Thymus (tissue), 11 donors: ENCODE results near the gene CYB5A. TPM values are rescaled to one million over a fixed set of nuclear protein-coding genes. Genes with fewer than 3 reads are reported as not detected.

Experiments
- DNase-seq, 9 donors: peaks; one replicate each; pipeline ENCODE4 v3.0.0-alpha.2; 2013; ENCODE audit warnings: low spot score in 9 of 9, low read depth in 6 of 9, missing footprints in 1 of 9
- H3K27ac ChIP-seq, 2 donors: one replicate each; pipeline ENCODE4 v1.5.1; 2013; ENCODE audit warnings: control low read depth in 1 of 2, low read depth in 1 of 2, low read length in 1 of 2, mild to moderate bottlenecking in 1 of 2, moderate library complexity in 1 of 2
- H3K27me3 ChIP-seq, 2 donors: one replicate each; pipeline ENCODE4 v1.5.1; 2013; ENCODE audit warnings: low read length in 1 of 2; ENCODE audit not compliant: control insufficient read depth in 2 of 2, insufficient read depth in 1 of 2
- H3K36me3 ChIP-seq, 2 donors: one replicate each; pipeline ENCODE4 v1.5.1; 2013; ENCODE audit warnings: low read length in 1 of 2, mild to moderate bottlenecking in 1 of 2, moderate library complexity in 1 of 2; ENCODE audit not compliant: control insufficient read depth in 2 of 2, insufficient read depth in 2 of 2
- H3K4me1 ChIP-seq, 2 donors: one replicate each; pipeline ENCODE4 v1.5.1; 2013; ENCODE audit warnings: low read length in 2 of 2; ENCODE audit not compliant: control insufficient read depth in 2 of 2, insufficient read depth in 2 of 2
- H3K4me3 ChIP-seq, 2 donors: one replicate each; pipeline ENCODE4 v1.5.1; 2013; ENCODE audit warnings: low read length in 2 of 2, control low read depth in 1 of 2, mild to moderate bottlenecking in 1 of 2
- H3K9me3 ChIP-seq, 2 donors: one replicate each; pipeline ENCODE4 v1.5.1; 2013; ENCODE audit warnings: low read length in 1 of 2, mild to moderate bottlenecking in 1 of 2; ENCODE audit not compliant: control insufficient read depth in 2 of 2, insufficient read depth in 1 of 2
- WGBS: extraction: QIAGEN DNeasy Blood & Tissue Kit; methylation state at CpG from one replicate; pipeline ENCODE4 v1.1.7; 2013; 5-methylcytosine and 5-hydroxymethylcytosine counted together
- polyA plus RNA-seq: library from polyadenylated mRNA; stranded (reverse); fragments of 200-250 nt; gene quantifications from one replicate; pipeline ENCODE4 v1.2.3, GENCODE V29; 2013
- total RNA-seq: library from RNA; stranded (reverse); fragments of 120-200 nt; gene quantifications from one replicate; pipeline ENCODE4 v1.2.4, GENCODE V29; 2013
- donor health status: healthy.

CYB5A gene
- total and polyA plus RNA-seq, 2 donors: 52.9 to 86.2 TPM

GRCh38 chr18:74264303-74265020 lies 27.3 kb downstream of the CYB5A start:
- no peaks in the 10 kb centered on the region for H3K4me1 ChIP-seq
- H3K27ac ChIP-seq: no peak overlapping the region
- peaks cover 11 to 14% of the 10 kb centered on the region in 2 donors for H3K36me3 ChIP-seq
- 77% methylated on average over 10 of the region's 10 CpGs for WGBS
- H3K4me3 ChIP-seq: no peak overlapping the region
- no peaks in the 10 kb centered on the region for H3K9me3 ChIP-seq
- no peaks in the 10 kb centered on the region for H3K27me3 ChIP-seq
- DNase-seq: no peak

GRCh38 chr18:74261053-74261713 lies 30.6 kb downstream of the CYB5A start:
- 93% methylated on average over 6 of the region's 6 CpGs for WGBS
- Histone ChIP-seq H3K4me1 (peaks cover 0 to 9% of the 10 kb centered on the region in 2 donors), H3K36me3 (peaks cover 11 to 14% of the 10 kb centered on the region in 2 donors), H3K27me3 (no peaks in the 10 kb centered on the region), H3K27ac (no peak overlapping the region), H3K9me3 (no peaks in the 10 kb centered on the region), H3K4me3 (no peak overlapping the region)
- DNase-seq: no peak

GRCh38 chr18:74259347-74259746 lies 32.4 kb downstream of the CYB5A start:
- Histone ChIP-seq H3K4me3 (no peak overlapping the region), H3K36me3 (peaks cover 11 to 14% of the 10 kb centered on the region in 2 donors), H3K4me1 (peaks cover 0 to 9% of the 10 kb centered on the region in 2 donors), H3K27me3 (no peaks in the 10 kb centered on the region), H3K9me3 (no peaks in the 10 kb centered on the region), H3K27ac (no peak overlapping the region)
- 97% methylated on average over 4 of the region's 4 CpGs for WGBS
- no peak for DNase-seq

GRCh38 chr18:74257083-74257482 lies 34.7 kb downstream of the CYB5A start:
- Histone ChIP-seq H3K27me3 (no peaks in the 10 kb centered on the region), H3K36me3 (peaks cover 11 to 13% of the 10 kb centered on the region in 2 donors)

GRCh38 chr18:74256190-74256589 lies 35.6 kb downstream of the CYB5A start:
- no peak for DNase-seq
- H3K36me3 ChIP-seq: peaks cover 2 to 4% of the 10 kb centered on the region in 2 donors
- WGBS: 97% methylated on average over 5 of the region's 5 CpGs
- H3K4me1 ChIP-seq: peaks cover 0 to 9% of the 10 kb centered on the region in 2 donors
- H3K9me3 ChIP-seq: no peaks in the 10 kb centered on the region
- no peak overlapping the region for H3K4me3 ChIP-seq
- no peaks in the 10 kb centered on the region for H3K27me3 ChIP-seq
- H3K27ac ChIP-seq: no peak overlapping the region

More at GRCh38 chr18:74257083-74257482, 34.7 kb downstream of the CYB5A start:
- WGBS: 78% methylated on average over 7 of the region's 7 CpGs
- Histone ChIP-seq H3K4me3 (no peak overlapping the region), H3K27ac (no peak overlapping the region), H3K9me3 (no peaks in the 10 kb centered on the region), H3K4me1 (peaks cover 0 to 9% of the 10 kb centered on the region in 2 donors)
- DNase-seq: peak in 3 of 9 donors; percentile 10 to 29 (median 25)

GRCh38 chr18:74255131-74255616 lies 36.6 kb downstream of the CYB5A start:
- Histone ChIP-seq H3K4me3 (no peak overlapping the region), H3K4me1 (peaks cover 0 to 9% of the 10 kb centered on the region in 2 donors)
- DNase-seq: no peak

GRCh38 chr18:74252039-74252395 lies 39.7 kb downstream of the CYB5A start:
- H3K4me1 ChIP-seq: peaks cover 0 to 4% of the 10 kb centered on the region in 2 donors
- no peaks in the 10 kb centered on the region for H3K9me3 ChIP-seq
- no peak overlapping the region for H3K4me3 ChIP-seq
- H3K27me3 ChIP-seq: no peaks in the 10 kb centered on the region
- DNase-seq: no peak
- WGBS: 75% methylated on average over 4 of the region's 4 CpGs
- H3K36me3 ChIP-seq: peaks cover 0 to 2% of the 10 kb centered on the region in 2 donors
- no peak overlapping the region for H3K27ac ChIP-seq

More at GRCh38 chr18:74255131-74255616, 36.6 kb downstream of the CYB5A start:
- Histone ChIP-seq H3K27ac (no peak overlapping the region), H3K36me3 (peaks cover 0 to 2% of the 10 kb centered on the region in 2 donors), H3K27me3 (no peaks in the 10 kb centered on the region), H3K9me3 (no peaks in the 10 kb centered on the region)
- 97% methylated on average over 4 of the region's 4 CpGs for WGBS

- peaks cover 0 to 2% of the 10 kb centered on the region in 2 donors for H3K36me3 ChIP-seq
- H3K9me3 ChIP-seq: no peaks in the 10 kb centered on the region
- H3K27me3 ChIP-seq: no peaks in the 10 kb centered on the region
- 66% methylated on average over 4 of the region's 4 CpGs for WGBS
- H3K4me3 ChIP-seq: no peak overlapping the region
- DNase-seq: no peak
- H3K4me1 ChIP-seq: peaks cover 0 to under 1% of the 10 kb centered on the region in 2 donors
- no peak overlapping the region for H3K27ac ChIP-seq
Measured at GRCh38 chr18:74251297-74252038, 40.3 kb downstream of the CYB5A start.
